ENCODE data around the gene HLA-E. TPM values are rescaled to one million over a fixed set of nuclear protein-coding genes. Genes with fewer than 3 reads are reported as not detected.
A peak's percentile ranks its signal among the peaks of the same experiment; 100 is the strongest.
"Not testable (repeated sequence)": the region's sequence is repeated elsewhere in the genome, so short reads cannot be mapped to it uniquely, and the experiment has no call there.

Gene HLA-E
- total RNA-seq, 1 donor from 2014 or later, result 274 TPM

GRCh38 chr6:30485236-30485635, 4.1 kb upstream of the HLA-E start:
- no peak for TF ChIP-seq CTCF (IDR thresholded peaks at IDR 0.05; ENCODE audit: unreplicated experiment)
- Mint-ChIP-seq H3K4me3 (ENCODE audit: unreplicated experiment) (no peak overlapping the region), H3K36me3 (ENCODE audit: low read depth, unreplicated experiment) (peaks cover 2% of the 10 kb centered on the region), H3K9me3 (ENCODE audit: unreplicated experiment) (no peaks in the 10 kb centered on the region), H3K27me3 (ENCODE audit: unreplicated experiment) (peaks cover 7% of the 10 kb centered on the region), H3K4me1 (ENCODE audit: unreplicated experiment) (peaks cover 28% of the 10 kb centered on the region), H3K27ac (ENCODE audit: unreplicated experiment) (no peak overlapping the region)
- no peak for DNase-seq (ENCODE audit: low spot score)

GRCh38 chr6:30487926-30488325, 1.4 kb upstream of the HLA-E start:
- H3K9me3 Mint-ChIP-seq (ENCODE audit: unreplicated experiment), result no peaks in the 10 kb centered on the region
- H3K27ac Mint-ChIP-seq (ENCODE audit: unreplicated experiment), result peak overlapping the region; percentile 8
- TF ChIP-seq CTCF (IDR thresholded peaks at IDR 0.05; ENCODE audit: unreplicated experiment), result no peak
- H3K27me3 Mint-ChIP-seq (ENCODE audit: unreplicated experiment), result peaks cover 11% of the 10 kb centered on the region
- peak overlapping the region; percentile 56 for H3K4me3 Mint-ChIP-seq (ENCODE audit: unreplicated experiment)
- peaks cover 25% of the 10 kb centered on the region for H3K36me3 Mint-ChIP-seq (ENCODE audit: low read depth, unreplicated experiment)
- peaks cover 42% of the 10 kb centered on the region for H3K4me1 Mint-ChIP-seq (ENCODE audit: unreplicated experiment)
- no peak for DNase-seq (ENCODE audit: low spot score)

- Mint-ChIP-seq H3K4me1 (ENCODE audit: unreplicated experiment) (peaks cover 42% of the 10 kb centered on the region), H3K27me3 (ENCODE audit: unreplicated experiment) (peaks cover 11% of the 10 kb centered on the region), H3K36me3 (ENCODE audit: low read depth, unreplicated experiment) (peaks cover 25% of the 10 kb centered on the region), H3K27ac (ENCODE audit: unreplicated experiment) (peak overlapping the region; percentile 96), H3K4me3 (ENCODE audit: unreplicated experiment) (peak overlapping the region; percentile 97)
- not testable (repeated sequence) for H3K9me3 Mint-ChIP-seq (ENCODE audit: unreplicated experiment); DNase-seq (ENCODE audit: low spot score)
These were observed 620 bp upstream of the HLA-E start for GRCh38 chr6:30488697-30489080.

GRCh38 chr6:30490026-30490876, 942 bp downstream of the HLA-E start:
- H3K9me3 Mint-ChIP-seq (ENCODE audit: unreplicated experiment), result no peaks in the 10 kb centered on the region
- H3K4me1 Mint-ChIP-seq (ENCODE audit: unreplicated experiment), result peaks cover 42% of the 10 kb centered on the region
- H3K36me3 Mint-ChIP-seq (ENCODE audit: low read depth, unreplicated experiment), result peaks cover 32% of the 10 kb centered on the region
- H3K4me3 Mint-ChIP-seq (ENCODE audit: unreplicated experiment), result peak overlapping the region; percentile 97
- DNase-seq (ENCODE audit: low spot score), result peak; percentile 68
- peak overlapping the region; percentile 37 for H3K27ac Mint-ChIP-seq (ENCODE audit: unreplicated experiment)
- no peak for TF ChIP-seq CTCF (IDR thresholded peaks at IDR 0.05; ENCODE audit: unreplicated experiment)
- H3K27me3 Mint-ChIP-seq (ENCODE audit: unreplicated experiment), result peaks cover 11% of the 10 kb centered on the region

- H3K9me3 Mint-ChIP-seq (ENCODE audit: unreplicated experiment); H3K27ac Mint-ChIP-seq (ENCODE audit: unreplicated experiment); DNase-seq (ENCODE audit: low spot score): not testable (repeated sequence)
- H3K4me1 Mint-ChIP-seq (ENCODE audit: unreplicated experiment), result peaks cover 41% of the 10 kb centered on the region
- H3K27me3 Mint-ChIP-seq (ENCODE audit: unreplicated experiment), result peaks cover 11% of the 10 kb centered on the region
- peak overlapping the region; percentile 97 for H3K4me3 Mint-ChIP-seq (ENCODE audit: unreplicated experiment)
- H3K36me3 Mint-ChIP-seq (ENCODE audit: low read depth, unreplicated experiment), result peaks cover 32% of the 10 kb centered on the region
These were observed 2.1 kb downstream of the HLA-E start for GRCh38 chr6:30491291-30491953.
